GM18499 (cell line): ENCODE measurements around the gene HEATR5B.
"Not testable (repeated sequence)": the region's sequence is repeated elsewhere in the genome, so short reads cannot be mapped to it uniquely, and the experiment has no call there.

Experiments used
- ATAC-seq: cut with Tn5 transposase; IDR thresholded peaks from one replicate; pipeline ENCODE4 v1.9.1; 2021; ENCODE audit warnings: moderate number of reproducible peaks; ENCODE audit not compliant: insufficient read depth, unreplicated experiment

HEATR5B gene

GRCh38 chr2:37070931-37071330 is 13.2 kb downstream of the HEATR5B start:
- ATAC-seq: no peak

- ATAC-seq: no peak
Measured at GRCh38 chr2:37068686-37069085, 15.5 kb downstream of the HEATR5B start.

- no peak for ATAC-seq
Measured at GRCh38 chr2:37061776-37062175, 22.4 kb downstream of the HEATR5B start.

GRCh38 chr2:37061013-37061711 is 23.0 kb downstream of the HEATR5B start:
- no peak for ATAC-seq

GRCh38 chr2:37060446-37060845 is 23.7 kb downstream of the HEATR5B start:
- no peak for ATAC-seq

GRCh38 chr2:37059841-37060240 is 24.3 kb downstream of the HEATR5B start:
- no peak for ATAC-seq

GRCh38 chr2:37052600-37053332 is 31.4 kb downstream of the HEATR5B start:
- no peak for ATAC-seq

- ATAC-seq: no peak
Measured at GRCh38 chr2:37039580-37039979, 44.6 kb downstream of the HEATR5B start.

GRCh38 chr2:37037771-37038170 is 46.4 kb downstream of the HEATR5B start:
- ATAC-seq: no peak

GRCh38 chr2:37029758-37030157 is 54.4 kb downstream of the HEATR5B start:
- no peak for ATAC-seq

- no peak for ATAC-seq
Measured at GRCh38 chr2:37026050-37026449, 58.1 kb downstream of the HEATR5B start.

GRCh38 chr2:37020887-37021796 is 63.0 kb downstream of the HEATR5B start:
- ATAC-seq: no peak

- no peak for ATAC-seq
Measured at GRCh38 chr2:37020212-37020886, 63.8 kb downstream of the HEATR5B start.

- no peak for ATAC-seq
Measured at GRCh38 chr2:37013315-37013641, 70.9 kb downstream of the HEATR5B start.

GRCh38 chr2:37011130-37011529 is 73.0 kb downstream of the HEATR5B start:
- ATAC-seq: peak; percentile 35

GRCh38 chr2:37005118-37005868 is 78.9 kb downstream of the HEATR5B start:
- peak; percentile 99 for ATAC-seq

GRCh38 chr2:37000988-37001556 is 83.1 kb downstream of the HEATR5B start:
- no peak for ATAC-seq

- ATAC-seq: no peak
Measured at GRCh38 chr2:37000318-37000717, 83.9 kb downstream of the HEATR5B start.

- not testable (repeated sequence) for ATAC-seq
Measured at GRCh38 chr2:36999416-36999815, 84.8 kb downstream of the HEATR5B start.
